ENCODE measurements around the gene SRPK2. TPM values are rescaled to one million over a fixed set of nuclear protein-coding genes. Genes with fewer than 3 reads are reported as not detected.
"Not testable (repeated sequence)": the region's sequence is repeated elsewhere in the genome, so short reads cannot be mapped to it uniquely, and the experiment has no call there.

Gene SRPK2
- total RNA-seq, 1 donor from 2014 or later, result 70.5 TPM

DNA sequence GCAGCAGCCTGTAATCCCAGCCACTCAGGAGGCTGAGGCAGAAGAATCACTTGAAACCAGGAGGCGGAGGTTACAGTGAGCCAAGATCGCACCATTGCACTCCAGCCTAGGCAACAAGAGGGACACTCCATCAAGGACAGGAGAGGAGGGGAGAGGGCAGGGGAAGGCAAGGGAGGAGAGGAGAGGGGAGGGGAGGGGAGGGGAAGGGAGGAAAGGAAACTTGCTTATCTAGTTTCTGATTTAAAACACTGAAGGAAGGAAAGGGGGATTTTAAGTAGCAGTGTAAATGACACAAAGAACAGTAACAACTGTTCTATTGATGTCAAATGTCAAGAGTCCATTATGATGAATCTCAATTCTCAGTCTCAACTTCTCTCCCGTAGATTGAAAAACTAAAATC, 43.7 kb downstream of the SRPK2 start:
- Mint-ChIP-seq H3K9me3 (ENCODE audit: unreplicated experiment) (no peaks in the 10 kb centered on the region), H3K27me3 (ENCODE audit: unreplicated experiment) (peaks cover 3% of the 10 kb centered on the region), H3K4me3 (ENCODE audit: unreplicated experiment) (no peak overlapping the region), H3K27ac (ENCODE audit: unreplicated experiment) (no peak overlapping the region), H3K36me3 (ENCODE audit: low read depth, unreplicated experiment) (no peaks in the 10 kb centered on the region), H3K4me1 (ENCODE audit: unreplicated experiment) (peaks cover 8% of the 10 kb centered on the region)
- DNase-seq (ENCODE audit: low spot score), result no peak
- TF ChIP-seq CTCF (IDR thresholded peaks at IDR 0.05; ENCODE audit: unreplicated experiment), result no peak

DNA sequence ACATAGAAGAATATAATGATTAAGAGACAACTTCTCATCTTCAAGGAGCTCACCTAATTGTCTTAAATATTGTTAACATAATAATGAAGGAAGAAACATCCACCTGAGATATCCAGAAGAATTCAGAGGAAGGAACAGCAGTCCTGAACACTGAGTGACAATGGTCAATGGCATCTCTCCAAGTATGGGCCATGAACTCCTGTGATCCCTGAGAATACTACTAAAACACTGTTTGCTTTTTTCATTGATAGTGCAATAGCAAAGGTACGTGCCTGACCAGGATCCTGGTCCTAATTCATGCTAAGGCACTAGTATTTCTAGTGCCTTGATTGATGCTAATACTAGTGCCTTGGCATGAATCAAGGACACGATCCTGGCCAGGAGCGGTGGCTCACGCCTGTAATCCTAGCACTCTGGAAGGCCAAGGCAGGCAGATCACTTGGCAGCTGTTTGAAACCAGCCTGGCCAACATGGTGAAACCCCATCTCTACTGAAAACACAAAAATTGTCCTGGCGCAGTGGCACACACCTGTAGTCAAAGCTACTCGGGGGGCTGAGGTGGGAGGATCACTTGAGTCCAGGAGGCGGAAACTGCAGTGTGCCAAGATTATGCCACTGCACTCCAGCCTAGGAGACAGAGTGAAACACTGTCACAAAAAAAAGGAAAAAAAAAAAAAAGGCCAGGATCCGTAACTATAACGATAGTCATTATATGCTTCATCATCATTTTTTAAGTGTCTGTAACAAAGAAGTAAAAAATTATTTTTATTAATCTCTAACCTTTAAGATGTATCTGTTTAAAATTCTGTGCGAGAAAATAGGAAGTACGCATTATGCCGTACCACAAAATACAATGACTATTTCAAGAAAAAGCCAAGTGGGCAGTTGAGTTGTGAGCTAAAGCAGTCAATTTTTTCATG, 49.1 kb downstream of the SRPK2 start:
- no peaks in the 10 kb centered on the region for H3K36me3 Mint-ChIP-seq (ENCODE audit: low read depth, unreplicated experiment)
- no peak overlapping the region for H3K27ac Mint-ChIP-seq (ENCODE audit: unreplicated experiment)

DNA sequence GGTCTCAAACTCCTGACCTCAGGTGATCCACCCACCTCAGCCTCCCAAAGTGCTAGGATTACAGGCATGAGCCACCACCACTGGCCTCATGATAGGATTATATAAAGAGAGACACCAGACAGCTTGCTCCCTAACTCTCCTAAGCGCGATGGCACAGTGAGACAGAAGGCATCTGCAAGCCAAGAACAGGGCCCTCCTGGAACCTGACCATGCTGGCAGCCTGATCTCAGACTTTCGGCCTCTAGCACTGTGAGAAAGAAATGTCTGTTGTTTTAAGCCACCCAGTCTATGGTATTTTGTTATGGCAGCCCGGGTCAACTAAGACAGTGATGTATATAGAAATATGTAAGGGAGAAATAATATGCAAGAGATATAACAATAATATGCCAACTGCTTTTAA, 51.2 kb downstream of the SRPK2 start:
- peaks cover 7% of the 10 kb centered on the region for H3K4me1 Mint-ChIP-seq (ENCODE audit: unreplicated experiment)
- H3K27ac Mint-ChIP-seq (ENCODE audit: unreplicated experiment), result no peak overlapping the region
- no peak for TF ChIP-seq CTCF (IDR thresholded peaks at IDR 0.05; ENCODE audit: unreplicated experiment)

More for the DNA sequence above, 49.1 kb downstream of the SRPK2 start:
- no peak for DNase-seq (ENCODE audit: low spot score)
- Mint-ChIP-seq H3K4me1 (ENCODE audit: unreplicated experiment) (peaks cover 7% of the 10 kb centered on the region), H3K27me3 (ENCODE audit: unreplicated experiment) (no peaks in the 10 kb centered on the region), H3K4me3 (ENCODE audit: unreplicated experiment) (no peak overlapping the region), H3K9me3 (ENCODE audit: unreplicated experiment) (no peaks in the 10 kb centered on the region)
- TF ChIP-seq CTCF (IDR thresholded peaks at IDR 0.05; ENCODE audit: unreplicated experiment), result no peak

GRCh38 chr7:105336009-105336408, 52.7 kb downstream of the SRPK2 start:
- Mint-ChIP-seq H3K4me3 (ENCODE audit: unreplicated experiment) (no peak overlapping the region), H3K9me3 (ENCODE audit: unreplicated experiment) (no peaks in the 10 kb centered on the region), H3K27ac (ENCODE audit: unreplicated experiment) (no peak overlapping the region), H3K27me3 (ENCODE audit: unreplicated experiment) (no peaks in the 10 kb centered on the region), H3K4me1 (ENCODE audit: unreplicated experiment) (peaks cover 16% of the 10 kb centered on the region), H3K36me3 (ENCODE audit: low read depth, unreplicated experiment) (no peaks in the 10 kb centered on the region)
- DNase-seq (ENCODE audit: low spot score), result no peak
- peak; percentile 59 for TF ChIP-seq CTCF (IDR thresholded peaks at IDR 0.05; ENCODE audit: unreplicated experiment)

More for the DNA sequence above, 51.2 kb downstream of the SRPK2 start:
- no peaks in the 10 kb centered on the region for H3K27me3 Mint-ChIP-seq (ENCODE audit: unreplicated experiment)
- no peaks in the 10 kb centered on the region for H3K36me3 Mint-ChIP-seq (ENCODE audit: low read depth, unreplicated experiment)
- H3K4me3 Mint-ChIP-seq (ENCODE audit: unreplicated experiment), result no peak overlapping the region
- no peak for DNase-seq (ENCODE audit: low spot score)
- no peaks in the 10 kb centered on the region for H3K9me3 Mint-ChIP-seq (ENCODE audit: unreplicated experiment)

DNA sequence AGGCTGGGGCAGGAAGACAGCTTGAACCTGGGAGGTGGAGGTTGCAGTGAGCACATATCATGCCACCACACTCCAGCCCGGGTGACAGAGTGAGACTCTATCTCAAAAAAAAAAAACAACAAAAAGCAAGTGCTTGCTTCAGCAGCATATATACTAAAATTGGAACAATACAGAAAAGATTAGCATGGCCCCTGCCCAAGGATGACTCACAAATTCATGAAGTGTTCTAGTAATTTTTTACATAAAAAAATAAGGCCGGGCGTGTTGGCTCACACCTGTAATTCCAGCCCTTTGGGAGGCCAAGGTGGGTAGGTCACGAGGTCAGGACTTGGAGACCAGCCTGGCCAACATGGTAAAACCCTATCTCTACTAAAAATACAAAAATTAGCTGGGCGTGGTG, 56.1 kb downstream of the SRPK2 start:
- not testable (repeated sequence) for H3K27ac Mint-ChIP-seq (ENCODE audit: unreplicated experiment); H3K4me3 Mint-ChIP-seq (ENCODE audit: unreplicated experiment); H3K27me3 Mint-ChIP-seq (ENCODE audit: unreplicated experiment); H3K36me3 Mint-ChIP-seq (ENCODE audit: low read depth, unreplicated experiment); H3K9me3 Mint-ChIP-seq (ENCODE audit: unreplicated experiment); H3K4me1 Mint-ChIP-seq (ENCODE audit: unreplicated experiment); DNase-seq (ENCODE audit: low spot score)

Data from endothelial cell (in vitro differentiated cells).